Activated gamma-delta T cell treated with Interleukin-2 at 50 U/mL for 16 hours (primary cell): ENCODE data around the gene CXCL16.

Experiments used
- DNase-seq: peaks from one replicate; pipeline ENCODE4 v3.0.0-alpha.2; 2020

CXCL16 gene

DNA sequence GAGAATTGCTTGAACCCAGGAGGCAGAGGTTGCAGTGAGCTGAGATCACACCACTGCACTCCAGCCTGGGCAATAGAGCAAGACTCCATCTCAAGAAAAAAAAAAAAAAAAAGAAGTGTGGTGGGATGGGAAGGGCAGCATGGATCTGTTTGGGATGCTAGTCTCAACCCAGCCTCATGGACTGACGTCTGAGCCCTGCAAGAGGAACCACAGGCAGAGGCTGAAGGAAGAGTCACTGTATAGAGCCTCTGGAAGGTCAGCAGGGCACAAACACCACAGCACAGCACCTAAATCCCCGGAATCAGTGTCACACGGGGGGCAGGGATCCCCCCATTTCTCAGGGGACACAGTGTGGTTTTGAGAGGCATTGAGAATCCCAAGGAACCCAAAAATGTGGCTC, 10.9 kb upstream of the CXCL16 start:
- DNase-seq = no peak

DNA sequence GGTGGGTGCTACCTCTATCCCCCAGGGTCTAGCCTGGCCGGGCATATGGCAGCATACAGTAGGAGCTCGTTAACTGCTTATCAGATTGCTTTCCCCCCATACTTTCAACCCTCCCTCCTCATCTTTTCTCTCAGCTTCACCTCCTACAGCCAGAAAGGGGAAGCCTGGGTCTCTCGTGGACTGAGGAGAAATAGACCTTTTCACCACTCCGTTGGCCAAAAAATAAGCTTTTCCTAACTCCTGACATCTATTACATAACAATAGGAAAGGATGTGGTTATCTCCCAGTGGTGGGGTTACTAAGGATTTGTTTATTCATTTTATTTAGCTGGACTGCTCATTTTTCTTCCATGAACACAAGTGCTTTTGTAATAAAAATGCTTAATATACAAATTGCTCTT, 9.0 kb upstream of the CXCL16 start:
- no peak for DNase-seq

DNA sequence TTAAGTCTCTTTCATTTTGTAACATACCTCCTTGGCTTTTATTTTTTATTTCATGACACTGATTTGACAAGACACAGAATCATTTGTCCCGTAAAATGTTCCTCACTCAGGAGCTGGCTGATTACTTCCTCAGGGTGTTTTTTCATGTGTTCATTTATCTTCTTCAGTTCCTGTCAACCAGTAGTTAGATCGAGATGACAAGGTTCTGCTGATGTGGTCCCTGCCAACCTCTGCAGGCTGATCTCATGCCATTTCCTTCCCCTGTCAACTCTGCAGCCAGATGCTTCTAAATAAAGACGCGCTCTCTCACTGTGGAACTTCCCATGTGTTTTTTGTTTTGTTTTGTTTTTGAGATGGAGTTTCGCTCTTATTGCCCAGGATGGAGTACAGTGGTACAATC, 8.1 kb upstream of the CXCL16 start:
- peak; percentile 21 for DNase-seq

GRCh38 chr17:4744999-4745969, 5.6 kb upstream of the CXCL16 start:
- no peak for DNase-seq

DNA sequence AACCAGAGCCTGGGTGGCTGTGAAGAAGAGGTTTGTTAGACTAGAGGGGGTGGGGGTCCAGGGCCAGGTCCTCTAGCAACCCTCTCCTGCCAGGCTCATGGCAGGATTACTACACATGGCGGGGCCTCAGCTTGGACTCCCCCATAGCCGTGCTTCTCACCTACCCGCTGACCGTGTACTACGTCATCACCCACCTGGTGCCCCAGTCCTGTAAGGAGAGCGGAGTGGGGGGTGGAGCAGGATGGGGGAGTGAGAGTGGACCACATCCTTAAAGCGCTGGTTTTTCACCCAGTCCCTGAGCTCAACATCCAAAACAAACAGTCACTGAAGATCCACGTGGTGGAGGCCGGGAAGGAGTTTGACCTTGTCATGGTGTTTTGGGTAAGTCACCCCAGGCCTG, 4.2 kb upstream of the CXCL16 start:
- no peak for DNase-seq

DNA sequence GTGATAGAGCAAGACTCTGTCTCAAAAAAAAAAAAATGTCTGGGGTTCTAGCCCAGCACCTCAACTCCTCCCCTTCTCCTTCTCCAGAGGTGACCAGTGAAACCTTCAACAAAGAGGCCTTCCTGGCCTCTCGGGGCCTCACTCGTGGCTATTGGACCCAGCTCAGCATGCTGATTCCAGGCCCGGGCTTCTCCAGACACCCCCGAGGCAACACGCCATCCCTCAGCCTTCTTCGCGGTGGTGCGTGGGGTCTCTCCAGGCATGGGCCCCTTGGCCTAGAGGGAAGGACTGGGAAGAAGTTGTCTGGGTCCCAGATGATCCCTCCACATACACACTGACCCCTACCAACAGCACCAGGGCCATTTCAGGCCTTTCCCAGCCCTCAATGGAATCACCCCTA, 3.5 kb upstream of the CXCL16 start:
- no peak for DNase-seq

DNA sequence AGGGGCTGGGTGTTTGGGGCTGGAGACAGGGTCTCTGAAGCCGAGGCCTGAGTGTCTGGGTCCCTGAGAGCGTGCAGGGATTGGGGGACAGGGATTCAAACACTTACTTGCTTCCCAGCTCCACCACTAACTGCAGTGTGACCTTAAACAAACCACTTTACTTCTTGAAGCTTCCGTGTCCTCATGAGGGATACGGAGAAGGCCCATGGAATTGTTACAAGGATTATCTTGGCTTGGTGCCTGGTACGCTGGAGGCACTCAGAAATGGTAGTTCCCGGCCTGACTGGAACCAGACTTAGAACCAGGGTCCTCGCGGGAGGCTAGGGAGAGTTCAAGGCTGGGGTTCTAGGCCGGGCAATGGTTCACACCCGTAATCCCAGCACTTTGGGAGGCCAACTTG, 2.9 kb upstream of the CXCL16 start:
- no peak for DNase-seq

GRCh38 chr17:4742133-4742532, 2.4 kb upstream of the CXCL16 start:
- DNase-seq = no peak

GRCh38 chr17:4741544-4741943, 1.8 kb upstream of the CXCL16 start:
- DNase-seq = no peak

DNA sequence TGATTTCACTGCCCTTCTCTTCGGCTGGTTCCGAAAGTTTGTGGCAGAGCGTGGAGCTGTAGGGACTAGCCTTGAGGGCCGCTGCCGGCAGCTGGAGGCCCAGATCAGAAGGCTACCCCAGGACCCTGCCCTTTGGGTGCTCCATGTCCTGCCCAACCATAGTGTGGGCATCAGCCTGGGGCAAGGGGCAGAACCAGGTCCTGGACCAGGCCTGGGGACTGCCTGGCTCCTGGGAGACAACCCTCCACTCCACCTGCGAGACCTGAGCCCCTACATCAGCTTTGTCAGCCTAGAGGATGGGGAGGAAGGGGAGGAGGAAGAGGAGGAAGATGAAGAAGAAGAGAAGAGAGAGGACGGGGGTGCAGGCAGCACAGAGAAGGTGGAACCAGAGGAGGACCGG, 856 bp upstream of the CXCL16 start:
- no peak for DNase-seq

GRCh38 chr17:4740025-4740351, 260 bp upstream of the CXCL16 start:
- DNase-seq = no peak

- DNase-seq = no peak
Observed at GRCh38 chr17:4738136-4739121, 1.3 kb downstream of the CXCL16 start.

GRCh38 chr17:4735876-4736651, 3.7 kb downstream of the CXCL16 start:
- DNase-seq = no peak

DNA sequence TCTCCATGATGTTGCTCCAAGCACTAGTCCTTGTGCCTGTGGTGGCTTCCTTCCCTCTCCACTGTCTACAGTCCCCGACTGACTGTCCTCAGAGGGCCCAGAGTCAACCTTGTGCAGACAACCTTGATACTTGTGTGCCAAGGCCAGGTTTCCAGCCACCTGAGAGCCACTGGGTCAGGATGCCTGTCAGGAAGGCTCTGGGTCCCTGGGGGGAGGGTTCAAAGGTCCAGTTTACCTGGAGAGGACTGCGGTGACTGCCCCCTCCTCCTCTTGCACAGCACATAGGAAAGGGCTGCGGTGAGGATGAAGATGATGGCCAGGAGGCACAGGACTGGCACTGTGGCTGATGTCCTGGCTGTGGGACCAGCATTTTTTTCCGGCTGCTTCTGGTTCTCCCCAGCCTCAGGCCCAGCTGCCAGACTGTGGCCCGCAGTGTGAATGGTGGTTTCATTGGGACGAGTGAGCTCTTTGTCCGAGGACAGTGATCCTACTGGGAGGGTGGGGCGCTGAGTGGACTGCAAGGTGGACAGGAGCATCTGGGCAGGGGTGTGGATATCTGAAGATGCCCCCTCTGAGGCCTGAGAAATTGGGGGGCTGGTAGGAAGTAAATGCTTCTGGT, 4.8 kb downstream of the CXCL16 start:
- DNase-seq = no peak

DNA sequence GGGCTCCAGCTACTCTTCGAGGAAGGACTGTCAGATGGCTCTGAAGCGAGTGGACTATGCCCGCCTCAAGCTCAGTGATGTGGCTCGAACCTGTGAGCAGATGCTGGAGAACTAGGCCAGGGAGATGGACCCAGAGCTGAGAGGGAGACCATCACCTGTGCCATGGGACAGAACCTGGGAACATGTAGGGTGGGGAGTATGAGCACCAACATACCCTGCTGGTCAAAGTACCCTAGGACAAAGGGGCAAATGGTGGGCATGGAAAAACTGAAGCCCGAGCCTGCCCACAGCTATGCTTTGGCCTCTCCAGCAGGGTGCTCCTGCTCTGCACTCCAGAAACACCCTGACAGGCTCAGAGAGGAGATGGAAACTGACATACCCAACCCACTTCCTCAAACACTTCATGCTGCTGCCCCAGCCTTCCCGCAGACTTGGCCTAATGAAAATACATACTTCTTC, 6.6 kb downstream of the CXCL16 start:
- DNase-seq = no peak

- no peak for DNase-seq
Observed at GRCh38 chr17:4728124-4728523, 11.6 kb downstream of the CXCL16 start.

- no peak for DNase-seq
Observed at GRCh38 chr17:4725646-4726310, 13.9 kb downstream of the CXCL16 start.

GRCh38 chr17:4724650-4725049, 15.1 kb downstream of the CXCL16 start:
- no peak for DNase-seq

GRCh38 chr17:4722678-4723240, 17.0 kb downstream of the CXCL16 start:
- DNase-seq = no peak

- DNase-seq = no peak
Observed at GRCh38 chr17:4721203-4722135, 18.3 kb downstream of the CXCL16 start.
